Measurements from ENCODE around the gene NEB. TPM values are rescaled to one million over a fixed set of nuclear protein-coding genes. Genes with fewer than 3 reads are reported as not detected.

NEB gene
- total RNA-seq, 1 donor, result 2.0 TPM

DNA sequence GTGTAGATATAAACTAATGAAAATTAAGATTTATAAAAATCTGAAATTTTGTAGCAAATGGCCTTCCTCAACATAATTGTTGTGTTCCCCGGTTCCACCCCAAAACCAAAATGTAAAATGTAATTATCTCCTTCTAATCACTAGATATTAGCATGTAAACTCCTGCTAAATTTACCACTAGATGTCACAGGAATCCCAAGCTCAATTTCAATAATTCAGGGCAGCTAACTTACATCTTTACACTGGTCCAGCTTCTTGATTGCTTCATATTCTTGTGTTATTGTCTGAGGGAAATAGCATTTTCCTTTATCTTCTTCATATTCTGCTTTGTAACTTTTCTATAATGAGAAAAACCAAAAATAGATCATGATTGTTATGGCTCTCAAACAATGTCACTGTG, 42.6 kb downstream of the NEB start:
- H3K9me3 ChIP-seq (ENCODE audit: low read depth, low read length), result no peaks in the 10 kb centered on the region
- H3K4me1 ChIP-seq (ENCODE audit: insufficient read depth, low read length), result no peaks in the 10 kb centered on the region
- no peaks in the 10 kb centered on the region for H3K27me3 ChIP-seq (ENCODE audit: insufficient read depth, low read length)
- no peak overlapping the region for H3K4me3 ChIP-seq (ENCODE audit: low read length)

DNA sequence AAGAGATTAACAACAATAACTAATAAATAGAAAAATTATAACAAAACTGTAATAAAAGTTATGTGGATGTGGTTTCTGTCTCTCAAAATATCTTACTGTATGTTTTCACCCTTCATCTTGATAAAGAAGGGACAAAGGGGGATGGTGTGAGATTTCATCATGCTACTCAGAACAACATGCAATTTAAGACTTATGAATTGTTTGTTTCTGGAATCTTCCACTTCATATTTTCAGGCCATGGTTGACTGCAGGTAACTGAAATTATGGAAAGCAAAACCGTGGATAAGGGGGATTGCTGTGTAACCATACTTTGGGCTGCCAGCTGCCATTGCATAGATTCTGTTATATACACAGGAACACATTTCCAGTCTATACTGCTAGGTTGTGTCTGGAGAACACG, 45.6 kb downstream of the NEB start:
- no peak overlapping the region for H3K4me3 ChIP-seq (ENCODE audit: low read length)
- no peaks in the 10 kb centered on the region for H3K4me1 ChIP-seq (ENCODE audit: insufficient read depth, low read length)
- no peaks in the 10 kb centered on the region for H3K27me3 ChIP-seq (ENCODE audit: insufficient read depth, low read length)
- H3K9me3 ChIP-seq (ENCODE audit: low read depth, low read length), result no peaks in the 10 kb centered on the region

DNA sequence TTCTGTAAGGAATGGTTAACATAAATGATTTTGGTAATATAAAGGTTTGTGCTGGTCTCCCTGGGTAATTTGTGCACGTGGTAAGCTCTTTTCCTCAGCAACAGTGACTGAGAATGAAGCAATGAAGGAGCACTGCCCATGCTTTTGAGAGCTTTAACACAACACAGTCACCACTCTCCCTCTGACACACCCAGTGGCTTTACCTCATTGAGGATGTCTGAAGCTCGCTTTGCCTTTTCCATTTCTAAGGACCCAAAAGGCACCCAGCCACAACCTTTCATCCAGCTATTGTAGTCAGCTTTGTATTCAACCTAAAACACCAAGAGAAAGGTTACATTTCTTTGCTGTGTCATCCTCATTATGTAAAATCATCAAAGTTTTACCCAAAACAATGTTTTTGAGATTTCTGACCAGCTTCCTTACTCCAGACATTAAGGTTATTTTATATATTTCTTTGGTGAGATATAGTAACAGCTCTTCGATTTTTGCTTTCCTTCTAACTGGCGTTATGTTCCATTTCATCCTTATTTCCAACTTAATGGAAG, 51.7 kb downstream of the NEB start:
- Histone ChIP-seq H3K4me3 (ENCODE audit: low read length) (no peak overlapping the region), H3K27me3 (ENCODE audit: insufficient read depth, low read length) (no peaks in the 10 kb centered on the region), H3K4me1 (ENCODE audit: insufficient read depth, low read length) (no peaks in the 10 kb centered on the region), H3K9me3 (ENCODE audit: low read depth, low read length) (no peaks in the 10 kb centered on the region)

DNA sequence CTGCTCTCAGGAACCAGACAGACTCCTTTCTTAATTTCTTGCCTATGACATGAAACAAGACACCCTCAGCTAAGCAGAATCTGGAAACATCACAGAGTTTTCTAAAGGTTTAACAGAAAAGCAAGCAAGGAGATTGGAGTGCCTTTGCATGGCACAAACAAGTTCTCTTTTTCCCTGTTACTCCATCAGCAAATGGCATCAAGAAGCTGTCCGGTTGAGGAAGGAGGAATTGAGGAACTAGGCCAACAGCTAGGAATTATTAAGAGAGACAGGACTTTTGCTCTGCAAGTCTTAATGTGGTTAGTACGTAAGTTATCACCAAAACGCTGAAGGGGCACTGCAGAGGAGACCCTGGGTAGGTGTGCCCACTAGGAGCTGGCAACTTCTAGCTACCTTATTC, 53.2 kb downstream of the NEB start:
- no peaks in the 10 kb centered on the region for H3K27me3 ChIP-seq (ENCODE audit: insufficient read depth, low read length)
- H3K4me3 ChIP-seq (ENCODE audit: low read length), result no peak overlapping the region
- no peaks in the 10 kb centered on the region for H3K4me1 ChIP-seq (ENCODE audit: insufficient read depth, low read length)
- no peaks in the 10 kb centered on the region for H3K9me3 ChIP-seq (ENCODE audit: low read depth, low read length)

DNA sequence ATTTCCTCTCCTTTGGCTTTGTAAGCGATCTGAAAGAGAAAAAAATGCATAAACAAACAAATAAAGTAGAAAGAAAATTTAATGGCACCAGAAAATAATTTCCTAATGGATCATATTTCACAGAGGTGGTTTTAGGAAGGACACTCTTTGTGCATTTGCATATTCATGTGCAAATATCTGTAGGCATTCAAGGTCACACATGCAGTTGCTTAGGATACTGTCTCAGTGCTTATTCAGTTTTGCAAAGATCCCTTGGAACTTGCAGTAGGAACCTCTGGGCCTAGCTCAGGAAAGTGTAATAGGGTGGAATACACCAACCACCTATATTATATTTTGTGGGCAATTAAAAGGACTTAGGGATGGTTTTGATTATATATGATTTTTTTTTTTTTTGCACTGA, 54.3 kb downstream of the NEB start:
- Histone ChIP-seq H3K9me3 (ENCODE audit: low read depth, low read length) (no peaks in the 10 kb centered on the region), H3K4me3 (ENCODE audit: low read length) (no peak overlapping the region), H3K27me3 (ENCODE audit: insufficient read depth, low read length) (no peaks in the 10 kb centered on the region), H3K4me1 (ENCODE audit: insufficient read depth, low read length) (no peaks in the 10 kb centered on the region)

DNA sequence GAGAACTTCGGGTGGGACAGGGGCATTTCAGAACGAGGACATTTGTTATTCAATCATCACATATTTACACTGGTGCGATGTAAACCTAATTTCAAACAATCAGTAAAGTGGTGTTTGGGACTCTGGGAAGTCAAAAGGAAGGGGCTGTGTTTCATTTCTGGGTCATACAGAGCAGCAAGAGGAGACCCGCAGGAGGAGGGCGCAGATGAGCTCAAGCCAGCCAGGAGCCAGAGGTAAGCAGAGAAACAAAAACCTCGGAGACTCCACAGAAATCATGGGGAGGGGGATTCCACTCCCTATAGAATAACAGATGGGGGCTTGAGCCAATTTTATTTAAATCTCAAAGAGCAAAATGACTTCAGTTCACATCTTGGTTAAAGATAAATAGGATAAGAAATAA, 55.4 kb downstream of the NEB start:
- H3K4me3 ChIP-seq (ENCODE audit: low read length), result no peak overlapping the region

DNA sequence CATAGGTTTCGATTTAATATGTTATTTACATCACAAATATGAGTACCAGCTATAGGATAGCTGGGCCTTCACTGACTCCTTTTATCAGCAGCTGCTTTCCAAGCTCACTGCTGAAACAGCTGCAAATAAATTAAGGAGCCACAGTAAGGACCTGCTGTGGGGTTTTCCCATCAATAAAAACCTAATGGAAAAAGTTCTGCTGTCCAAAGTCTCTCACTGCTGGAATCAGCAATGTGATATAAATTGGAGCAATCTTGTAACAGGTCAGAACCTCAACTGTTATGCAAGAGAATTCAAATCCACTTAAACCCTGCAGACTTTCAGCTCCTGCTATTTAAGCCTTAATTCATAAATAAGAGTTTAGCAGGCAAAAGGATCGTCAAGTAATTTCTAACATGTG, 61.3 kb downstream of the NEB start:
- no peaks in the 10 kb centered on the region for H3K27me3 ChIP-seq (ENCODE audit: insufficient read depth, low read length)
- peaks cover 3% of the 10 kb centered on the region for H3K4me1 ChIP-seq (ENCODE audit: insufficient read depth, low read length)
- H3K9me3 ChIP-seq (ENCODE audit: low read depth, low read length), result no peaks in the 10 kb centered on the region
- H3K4me3 ChIP-seq (ENCODE audit: low read length), result no peak overlapping the region

More for the DNA sequence above, 55.4 kb downstream of the NEB start:
- H3K27me3 ChIP-seq (ENCODE audit: insufficient read depth, low read length), result no peaks in the 10 kb centered on the region
- H3K9me3 ChIP-seq (ENCODE audit: low read depth, low read length), result no peaks in the 10 kb centered on the region
- no peaks in the 10 kb centered on the region for H3K4me1 ChIP-seq (ENCODE audit: insufficient read depth, low read length)

DNA sequence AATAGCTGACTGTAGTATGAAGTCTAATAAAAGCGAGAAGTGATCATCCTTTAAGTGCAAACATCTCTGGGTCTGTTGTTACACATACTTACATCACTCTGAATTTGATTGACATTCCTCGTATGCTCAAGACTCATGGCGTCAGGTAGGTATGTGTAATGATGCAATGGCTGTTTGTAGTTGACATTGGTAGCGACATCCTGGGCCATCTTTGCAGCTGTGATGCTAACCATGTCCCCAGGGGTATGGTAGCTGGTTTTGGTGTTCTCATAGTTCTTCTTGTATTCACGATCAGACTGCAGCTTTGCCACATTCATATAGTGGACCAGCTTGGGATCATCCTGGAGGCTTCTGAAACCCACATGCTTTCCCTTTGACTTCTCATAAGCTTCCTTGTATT, 62.0 kb downstream of the NEB start:
- H3K4me1 ChIP-seq (ENCODE audit: insufficient read depth, low read length), result peaks cover 3% of the 10 kb centered on the region
- H3K27me3 ChIP-seq (ENCODE audit: insufficient read depth, low read length), result no peaks in the 10 kb centered on the region
- H3K4me3 ChIP-seq (ENCODE audit: low read length), result no peak overlapping the region
- no peaks in the 10 kb centered on the region for H3K9me3 ChIP-seq (ENCODE audit: low read depth, low read length)

DNA sequence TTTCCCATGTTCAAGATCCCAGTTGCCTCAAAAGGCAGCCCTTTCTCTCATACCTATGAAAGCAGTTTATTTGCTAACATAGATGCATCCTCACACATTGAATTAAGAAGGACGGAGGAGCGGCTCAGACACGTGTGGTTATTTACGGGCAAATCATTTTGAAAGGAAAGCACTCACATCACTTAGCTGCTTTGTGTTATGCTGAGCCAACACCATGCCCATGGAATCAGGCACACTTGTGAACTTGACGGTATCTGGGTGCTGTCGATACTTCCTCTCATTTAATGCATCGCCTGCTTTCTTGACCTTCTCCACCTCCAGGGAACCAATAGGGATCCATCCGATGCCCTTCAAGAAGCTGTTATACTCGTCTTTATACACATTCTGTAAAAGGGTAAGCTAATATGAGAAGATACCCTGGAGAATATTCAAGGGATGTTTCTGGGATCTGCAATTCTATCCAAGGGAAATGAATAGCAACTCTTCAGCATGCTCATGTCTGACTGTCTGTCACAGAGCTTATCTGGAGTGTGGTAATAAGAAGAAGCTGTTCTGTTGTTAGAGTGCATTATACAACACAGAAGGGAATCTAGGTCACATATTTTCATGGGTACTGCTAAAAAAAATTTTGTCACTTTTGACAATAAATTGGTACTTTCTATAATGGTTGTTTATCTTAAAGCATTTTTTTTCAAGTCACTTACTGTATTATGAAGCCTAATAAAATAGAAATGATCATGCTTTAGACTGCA, 63.3 kb downstream of the NEB start:
- Histone ChIP-seq H3K9me3 (ENCODE audit: low read depth, low read length) (no peaks in the 10 kb centered on the region), H3K4me1 (ENCODE audit: insufficient read depth, low read length) (peaks cover 3% of the 10 kb centered on the region), H3K4me3 (ENCODE audit: low read length) (no peak overlapping the region), H3K27me3 (ENCODE audit: insufficient read depth, low read length) (no peaks in the 10 kb centered on the region)

DNA sequence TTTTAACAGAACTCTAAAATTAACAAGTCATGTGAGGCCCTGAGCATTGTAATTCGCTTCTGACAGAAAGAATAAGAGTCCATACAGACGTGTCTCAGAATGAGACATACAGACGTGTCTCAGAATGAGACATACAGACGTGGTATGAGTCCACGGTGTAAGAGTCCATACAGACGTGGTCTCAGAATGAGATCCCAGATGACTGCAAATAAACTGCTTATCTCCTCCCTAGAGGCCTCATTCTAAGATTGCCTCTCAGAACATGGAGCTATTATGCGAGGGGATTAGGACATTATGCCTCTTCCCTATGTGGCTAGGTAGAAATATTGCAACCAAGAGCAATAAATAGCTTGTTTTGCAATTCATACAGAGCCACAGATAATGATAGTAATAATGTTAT, 63.9 kb downstream of the NEB start:
- Histone ChIP-seq H3K4me3 (ENCODE audit: low read length) (no peak overlapping the region), H3K4me1 (ENCODE audit: insufficient read depth, low read length) (peaks cover 3% of the 10 kb centered on the region), H3K27me3 (ENCODE audit: insufficient read depth, low read length) (no peaks in the 10 kb centered on the region), H3K9me3 (ENCODE audit: low read depth, low read length) (no peaks in the 10 kb centered on the region)

DNA sequence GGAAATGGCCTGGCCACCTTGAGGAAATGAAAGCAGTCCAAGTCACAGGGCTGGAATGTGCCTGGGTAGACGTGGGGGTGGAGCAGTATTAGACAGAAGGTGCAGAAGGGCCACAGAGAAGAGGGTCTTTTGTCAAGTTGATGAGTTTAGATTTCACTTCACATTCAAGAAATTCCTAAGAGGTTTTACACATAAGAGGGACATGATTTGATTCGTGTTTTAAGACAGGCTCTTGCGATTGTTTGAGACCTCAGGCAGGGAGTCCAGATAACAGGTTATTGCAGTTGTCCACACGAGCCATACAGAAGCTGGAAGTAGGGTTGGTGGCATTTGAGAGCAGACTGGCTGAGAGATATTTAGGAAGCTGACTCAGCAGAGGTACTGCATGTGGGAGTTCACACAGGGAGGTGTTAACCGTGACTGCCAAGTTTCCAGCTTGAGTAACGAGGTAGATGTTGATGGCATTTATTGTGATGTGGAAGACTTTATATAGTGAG, 64.6 kb downstream of the NEB start:
- Histone ChIP-seq H3K9me3 (ENCODE audit: low read depth, low read length) (no peaks in the 10 kb centered on the region), H3K4me3 (ENCODE audit: low read length) (no peak overlapping the region), H3K27me3 (ENCODE audit: insufficient read depth, low read length) (no peaks in the 10 kb centered on the region), H3K4me1 (ENCODE audit: insufficient read depth, low read length) (peaks cover 3% of the 10 kb centered on the region)

DNA sequence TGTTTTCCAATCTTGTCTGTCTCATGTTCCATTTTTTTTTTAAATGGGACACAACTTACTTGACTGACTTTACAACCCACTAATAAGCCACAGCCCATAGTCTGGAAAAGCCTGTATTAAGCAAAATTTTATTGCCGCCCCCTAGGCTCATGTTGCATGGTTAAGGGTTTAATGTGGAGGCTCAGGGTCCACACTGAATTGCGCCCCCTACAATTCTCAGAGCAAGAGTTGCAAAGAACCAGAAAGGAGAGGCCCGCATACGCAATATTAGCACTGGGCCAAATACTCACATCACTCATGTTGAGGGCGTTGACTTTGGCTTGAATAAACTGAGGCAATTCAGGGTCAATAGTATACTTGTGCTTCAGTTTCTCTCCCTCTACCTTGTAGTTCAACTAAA, 65.5 kb downstream of the NEB start:
- no peaks in the 10 kb centered on the region for H3K9me3 ChIP-seq (ENCODE audit: low read depth, low read length)
- H3K27me3 ChIP-seq (ENCODE audit: insufficient read depth, low read length), result no peaks in the 10 kb centered on the region
- peaks cover 3% of the 10 kb centered on the region for H3K4me1 ChIP-seq (ENCODE audit: insufficient read depth, low read length)
- H3K4me3 ChIP-seq (ENCODE audit: low read length), result no peak overlapping the region

DNA sequence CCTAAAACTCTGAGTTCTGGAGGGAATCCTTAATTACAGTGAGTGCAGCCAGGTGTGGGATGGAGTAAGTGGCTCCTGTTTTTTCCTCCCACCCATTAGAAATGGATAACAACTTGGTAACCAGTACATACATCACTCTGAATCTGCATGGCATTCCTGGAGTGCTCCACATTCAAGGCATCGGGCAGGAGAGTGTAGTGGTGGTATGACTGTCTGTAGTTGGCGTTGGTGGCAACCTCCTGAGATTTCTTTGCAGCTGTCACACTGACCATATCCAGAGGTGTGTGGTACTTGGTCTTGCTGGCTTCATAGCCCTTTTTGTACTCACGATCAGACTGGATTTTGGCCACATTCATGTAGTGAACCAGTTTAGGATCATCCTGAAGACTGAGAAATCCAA, 68.3 kb downstream of the NEB start:
- H3K9me3 ChIP-seq (ENCODE audit: low read depth, low read length), result no peaks in the 10 kb centered on the region

DNA sequence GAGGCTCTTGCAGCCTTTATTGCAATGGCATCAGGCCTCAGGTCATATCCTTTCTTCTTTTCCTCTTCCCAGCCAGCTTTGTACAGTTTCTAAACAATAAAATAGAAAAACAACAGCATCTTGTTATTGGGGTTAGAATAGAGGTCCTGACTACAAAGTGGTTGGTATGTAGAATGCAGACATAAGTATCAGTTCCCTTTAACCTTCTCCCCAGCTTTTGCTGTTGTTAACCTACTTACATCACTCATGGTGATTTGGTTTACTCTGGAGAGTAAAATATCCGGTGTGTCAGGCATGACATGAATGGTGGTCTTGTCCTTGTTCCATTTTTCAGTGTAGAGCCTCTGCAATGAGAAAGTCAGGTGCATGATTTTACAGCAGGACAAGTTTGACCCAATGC, 69.8 kb downstream of the NEB start:
- no peaks in the 10 kb centered on the region for H3K4me1 ChIP-seq (ENCODE audit: insufficient read depth, low read length)
- H3K4me3 ChIP-seq (ENCODE audit: low read length), result no peak overlapping the region

More for the DNA sequence above, 68.3 kb downstream of the NEB start:
- peaks cover 3% of the 10 kb centered on the region for H3K4me1 ChIP-seq (ENCODE audit: insufficient read depth, low read length)
- H3K27me3 ChIP-seq (ENCODE audit: insufficient read depth, low read length), result no peaks in the 10 kb centered on the region
- no peak overlapping the region for H3K4me3 ChIP-seq (ENCODE audit: low read length)

DNA sequence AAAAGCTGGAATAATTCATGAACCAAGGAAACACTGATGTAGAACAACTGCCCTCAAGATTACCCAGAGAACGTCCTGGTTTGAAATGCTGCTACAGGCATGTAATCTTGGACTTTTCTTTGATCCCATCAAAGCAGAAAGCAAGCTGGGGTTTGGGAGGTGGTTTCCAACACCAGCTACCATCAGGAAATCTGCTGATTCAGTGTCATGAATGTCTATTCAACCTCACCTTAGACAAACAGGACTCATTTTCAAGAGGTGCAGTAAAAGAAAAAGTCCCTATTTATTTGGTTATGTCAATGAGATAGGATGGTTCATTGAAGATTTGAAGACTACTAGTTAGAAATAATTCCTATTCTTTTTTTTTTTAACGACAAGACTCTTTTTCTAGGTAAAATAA, 72.7 kb downstream of the NEB start:
- H3K4me3 ChIP-seq (ENCODE audit: low read length), result no peak overlapping the region
- H3K27me3 ChIP-seq (ENCODE audit: insufficient read depth, low read length), result no peaks in the 10 kb centered on the region
- no peaks in the 10 kb centered on the region for H3K4me1 ChIP-seq (ENCODE audit: insufficient read depth, low read length)
- H3K9me3 ChIP-seq (ENCODE audit: low read depth, low read length), result no peaks in the 10 kb centered on the region

More for the DNA sequence above, 69.8 kb downstream of the NEB start:
- no peaks in the 10 kb centered on the region for H3K9me3 ChIP-seq (ENCODE audit: low read depth, low read length)
- no peaks in the 10 kb centered on the region for H3K27me3 ChIP-seq (ENCODE audit: insufficient read depth, low read length)

DNA sequence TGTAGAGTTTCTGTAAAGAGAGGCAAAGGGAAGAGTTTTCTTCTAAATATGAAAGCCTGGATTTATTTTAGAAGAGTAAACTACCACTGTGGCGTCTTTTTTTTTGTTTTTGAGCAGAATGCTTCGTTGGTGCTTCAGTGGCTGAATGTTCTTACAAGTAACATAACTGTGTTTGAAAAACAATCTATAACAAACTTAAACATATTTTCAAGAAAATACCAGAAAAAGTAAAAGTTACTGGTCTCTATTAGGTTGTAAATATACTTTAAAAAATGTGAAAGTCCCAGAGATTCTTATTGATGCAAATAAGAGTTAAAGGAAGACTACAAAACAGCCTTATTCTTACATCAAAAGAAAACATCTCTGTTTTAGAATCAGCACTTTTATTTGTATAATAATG, 76.2 kb downstream of the NEB start:
- Histone ChIP-seq H3K27me3 (ENCODE audit: insufficient read depth, low read length) (no peaks in the 10 kb centered on the region), H3K4me3 (ENCODE audit: low read length) (no peak overlapping the region), H3K9me3 (ENCODE audit: low read depth, low read length) (no peaks in the 10 kb centered on the region), H3K4me1 (ENCODE audit: insufficient read depth, low read length) (no peaks in the 10 kb centered on the region)
